NCI-H1694 (cell line): ENCODE measurements around the gene DLK1.

Source experiments
- DNase-seq: peaks from one replicate; lab custom pipeline; 2025; lab: John Stamatoyannopoulos, UW

DLK1 gene

DNA sequence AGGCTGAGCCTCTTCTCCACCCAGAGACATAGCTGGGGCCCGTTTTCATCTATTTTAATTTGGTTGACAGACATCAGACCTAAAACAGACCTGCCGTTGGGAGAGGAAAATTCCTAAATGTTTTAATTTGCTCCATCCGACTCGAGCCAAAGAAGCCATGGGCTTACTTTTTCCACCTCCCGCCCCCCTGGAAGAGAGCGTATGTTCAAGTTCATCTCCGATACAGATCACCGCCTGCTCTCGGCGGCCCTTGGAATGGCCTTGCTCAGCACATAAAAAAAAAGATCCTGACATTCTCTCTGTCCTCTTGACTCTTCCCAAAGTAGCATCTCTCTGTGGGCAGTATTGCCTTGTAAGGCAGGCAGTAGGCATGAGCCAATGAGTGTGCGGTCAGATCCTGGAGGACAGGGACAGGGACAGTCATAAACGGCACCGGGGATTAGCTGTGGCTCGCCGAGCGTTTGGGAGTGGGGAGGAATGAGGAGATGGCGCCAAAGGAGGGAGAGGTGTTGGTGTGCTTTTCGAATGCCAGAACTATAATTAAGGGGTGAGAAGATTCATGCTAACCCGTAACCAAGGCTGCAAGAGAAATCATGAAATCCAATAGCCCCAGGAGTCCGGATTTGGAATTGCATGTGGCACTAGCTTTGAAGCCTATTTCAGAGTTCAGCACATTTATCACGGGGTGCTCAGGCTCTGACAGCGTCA, 51.3 kb downstream of the DLK1 start:
- DNase-seq = no peak

DNA sequence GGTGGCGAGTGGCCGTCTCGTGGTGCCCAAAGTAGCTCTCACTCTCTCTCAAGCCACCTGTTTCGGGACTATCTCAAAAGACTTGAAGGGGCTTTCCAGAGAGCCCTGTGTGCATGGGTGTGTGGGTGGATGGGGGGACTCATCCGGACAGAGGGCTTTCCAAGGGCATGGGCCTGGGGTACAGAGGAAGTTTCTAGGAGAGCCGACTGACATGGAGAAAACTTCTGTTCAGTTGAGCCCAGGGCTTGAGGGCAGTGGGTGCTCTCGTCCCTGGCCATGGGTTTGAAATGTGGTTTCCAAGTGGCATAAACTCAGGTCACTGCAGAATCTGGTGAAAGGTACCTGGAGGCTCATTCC, 51.8 kb downstream of the DLK1 start:
- DNase-seq = no peak

DNA sequence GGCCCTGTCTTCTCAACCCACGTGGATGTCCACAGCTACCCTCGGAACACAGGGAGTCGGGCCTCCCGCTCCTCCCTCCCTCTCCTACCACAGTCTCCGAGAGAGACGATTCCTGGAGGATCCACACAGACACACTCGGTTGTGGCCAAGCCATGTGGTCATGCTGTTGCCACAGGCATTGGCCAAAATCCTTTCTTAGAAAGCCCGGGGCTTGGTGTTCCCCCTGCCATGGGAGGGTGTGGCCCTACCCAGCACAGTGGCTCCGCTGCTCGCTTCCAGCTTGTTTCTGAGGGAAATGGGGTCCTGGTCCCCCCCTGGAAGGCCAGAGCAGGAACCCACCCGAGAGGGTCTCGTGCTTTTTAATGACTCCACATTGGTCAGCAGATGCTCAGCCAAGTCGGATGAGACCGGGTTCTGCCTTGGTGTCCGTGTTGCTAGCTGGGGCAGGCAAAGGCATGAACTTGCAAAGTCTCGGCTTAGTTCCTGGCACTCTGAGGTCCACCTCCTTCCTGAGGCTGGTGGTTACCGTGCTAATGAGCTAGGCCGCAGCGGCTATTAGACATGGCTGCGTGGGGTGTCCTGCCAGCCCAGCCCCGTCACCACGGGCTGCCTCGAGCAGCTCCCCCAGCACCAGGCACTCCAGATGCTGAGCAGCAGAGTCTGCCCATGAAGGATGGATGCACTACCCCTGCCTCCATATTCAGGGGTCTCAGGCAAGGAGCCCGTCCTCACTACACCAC, 52.4 kb downstream of the DLK1 start:
- no peak for DNase-seq

DNA sequence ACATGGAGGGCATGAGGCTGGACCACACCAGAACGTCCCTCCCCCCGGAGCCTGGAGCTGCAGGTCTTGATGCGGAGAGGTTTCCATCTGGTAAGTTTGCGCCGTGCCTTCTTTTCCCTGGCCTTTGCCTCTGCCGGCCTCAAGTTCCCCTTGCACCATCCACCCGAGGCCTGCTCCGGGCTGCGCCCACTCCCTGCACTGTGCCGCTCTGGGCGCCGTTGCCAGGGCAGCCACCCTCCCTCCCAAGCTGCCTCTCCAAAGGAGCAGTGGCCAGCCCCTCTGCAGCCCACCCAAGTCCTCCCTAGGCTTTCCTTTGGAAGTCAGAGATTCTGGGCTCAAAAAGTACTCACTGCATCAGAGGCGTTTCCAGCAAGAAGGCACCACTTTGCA, 53.0 kb downstream of the DLK1 start:
- no peak for DNase-seq

- DNase-seq = no peak
These were observed 53.6 kb downstream of the DLK1 start for GRCh38 chr14:100780246-100780645.

GRCh38 chr14:100780646-100781355, 54.1 kb downstream of the DLK1 start:
- no peak for DNase-seq

DNA sequence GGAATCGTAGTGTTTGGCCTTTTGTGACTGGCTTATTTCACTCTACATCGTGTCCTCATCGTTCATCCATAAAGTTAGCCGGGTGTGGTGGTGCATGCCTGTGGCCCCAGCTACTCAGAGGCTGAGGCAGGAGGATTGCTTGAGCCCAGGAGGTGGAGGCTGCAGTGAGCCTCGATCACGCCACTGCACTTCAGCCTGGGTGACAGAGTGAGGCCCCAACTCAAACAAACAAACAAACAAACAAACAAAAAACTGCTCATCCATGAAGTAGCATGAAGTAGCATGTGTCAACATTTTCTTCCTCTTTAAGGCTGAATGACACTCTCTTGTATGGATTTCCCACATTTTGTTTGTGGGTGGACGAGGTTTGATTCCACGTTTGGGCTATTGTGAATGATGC, 55.3 kb downstream of the DLK1 start:
- DNase-seq = no peak

GRCh38 chr14:100782516-100783320, 56.0 kb downstream of the DLK1 start:
- DNase-seq = no peak

GRCh38 chr14:100783630-100784370, 57.1 kb downstream of the DLK1 start:
- no peak for DNase-seq

GRCh38 chr14:100784523-100785337, 58.0 kb downstream of the DLK1 start:
- peak; percentile 56 for DNase-seq

- DNase-seq = no peak
These were observed 58.6 kb downstream of the DLK1 start for GRCh38 chr14:100785338-100785615.

- DNase-seq = no peak
These were observed 58.9 kb downstream of the DLK1 start for GRCh38 chr14:100785626-100786025.

- no peak for DNase-seq
These were observed 59.4 kb downstream of the DLK1 start for GRCh38 chr14:100786131-100786530.

GRCh38 chr14:100786576-100787219, 60.0 kb downstream of the DLK1 start:
- DNase-seq = peak; percentile 77

- DNase-seq = no peak
These were observed 61.0 kb downstream of the DLK1 start for GRCh38 chr14:100787659-100788058.
